ENCODE measurements around the gene DYRK3. TPM values are rescaled to one million over a fixed set of nuclear protein-coding genes. Genes with fewer than 3 reads are reported as not detected.
A peak's percentile ranks its signal among the peaks of the same experiment; 100 is the strongest.

DYRK3 gene
- total RNA-seq, 4 donors from 2014 or later, result 2.2 to 4.7 (median 4.1) TPM

DNA sequence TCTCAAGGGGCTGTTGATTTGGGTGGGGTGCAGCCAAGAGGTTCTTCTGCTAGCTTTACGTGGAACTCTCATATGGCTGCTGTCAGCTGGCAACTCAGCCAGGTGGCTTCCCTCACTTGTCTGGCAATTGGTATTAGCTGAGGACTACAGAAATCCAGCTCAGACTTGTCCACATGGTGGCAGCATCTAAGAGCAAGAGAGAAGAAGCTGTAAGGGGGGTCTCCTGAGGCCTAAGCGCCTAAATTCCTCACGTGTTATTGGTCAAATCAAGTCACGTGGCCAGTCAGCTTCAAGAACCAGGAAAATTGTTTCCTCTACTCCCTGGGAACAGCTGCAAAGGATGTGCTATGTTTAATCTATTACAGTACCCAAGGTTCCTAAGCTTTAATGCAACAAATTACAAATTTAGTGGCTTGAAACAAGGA is 4.2 kb upstream of the DYRK3 start:
- H3K36me3 ChIP-seq, result no peaks in the 10 kb centered on the region
- no peaks in the 10 kb centered on the region for H3K27me3 ChIP-seq
- H3K9me3 ChIP-seq, result no peaks in the 10 kb centered on the region
- TF ChIP-seq EP300 (IDR thresholded peaks at IDR 0.05), result no peak
- TF ChIP-seq, protein P1, sequence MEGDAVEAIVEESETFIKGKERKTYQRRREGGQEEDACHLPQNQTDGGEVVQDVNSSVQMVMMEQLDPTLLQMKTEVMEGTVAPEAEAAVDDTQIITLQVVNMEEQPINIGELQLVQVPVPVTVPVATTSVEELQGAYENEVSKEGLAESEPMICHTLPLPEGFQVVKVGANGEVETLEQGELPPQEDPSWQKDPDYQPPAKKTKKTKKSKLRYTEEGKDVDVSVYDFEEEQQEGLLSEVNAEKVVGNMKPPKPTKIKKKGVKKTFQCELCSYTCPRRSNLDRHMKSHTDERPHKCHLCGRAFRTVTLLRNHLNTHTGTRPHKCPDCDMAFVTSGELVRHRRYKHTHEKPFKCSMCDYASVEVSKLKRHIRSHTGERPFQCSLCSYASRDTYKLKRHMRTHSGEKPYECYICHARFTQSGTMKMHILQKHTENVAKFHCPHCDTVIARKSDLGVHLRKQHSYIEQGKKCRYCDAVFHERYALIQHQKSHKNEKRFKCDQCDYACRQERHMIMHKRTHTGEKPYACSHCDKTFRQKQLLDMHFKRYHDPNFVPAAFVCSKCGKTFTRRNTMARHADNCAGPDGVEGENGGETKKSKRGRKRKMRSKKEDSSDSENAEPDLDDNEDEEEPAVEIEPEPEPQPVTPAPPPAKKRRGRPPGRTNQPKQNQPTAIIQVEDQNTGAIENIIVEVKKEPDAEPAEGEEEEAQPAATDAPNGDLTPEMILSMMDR (IDR thresholded peaks at IDR 0.05), result peak in 1 of 2 donors; percentile 15
- no peak for TF ChIP-seq POLR2A (IDR thresholded peaks at IDR 0.05)
- no peak for TF ChIP-seq POLR2AphosphoS5 (IDR thresholded peaks at IDR 0.05)
- no peak for DNase-seq (ENCODE audit: low spot score in 2 of 2)
- WGBS, result 29% methylated on average over 4 of the region's 4 CpGs
- H3K27ac ChIP-seq, result no peak overlapping the region
- no peak overlapping the region for H3K4me3 ChIP-seq
- peaks cover 28% of the 10 kb centered on the region for H3K4me1 ChIP-seq

DNA sequence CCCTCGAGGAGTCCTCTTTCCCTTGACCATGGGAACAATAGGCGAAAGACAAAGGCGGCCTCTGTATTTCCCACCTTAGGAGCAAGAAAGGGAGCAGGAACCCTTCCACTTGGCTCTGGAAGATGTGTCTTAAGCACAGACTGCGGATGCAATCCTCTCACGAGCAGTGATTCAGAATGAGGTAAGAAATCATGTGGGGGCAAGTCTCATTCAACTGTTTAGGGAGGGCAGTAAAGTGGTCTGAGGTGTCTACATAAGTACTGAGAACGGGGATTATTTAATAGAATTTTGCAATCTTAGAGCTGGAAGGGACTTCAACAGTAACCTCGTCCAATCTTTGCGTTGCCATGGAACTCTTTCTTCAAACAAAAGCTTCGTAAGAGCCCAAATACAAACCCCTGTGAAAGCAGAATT is 1.6 kb upstream of the DYRK3 start:
- Histone ChIP-seq H3K4me3 (no peak overlapping the region), H3K27ac (peak overlapping the region; percentile 68), H3K36me3 (no peaks in the 10 kb centered on the region), H3K4me1 (peaks cover 30% of the 10 kb centered on the region), H3K27me3 (no peaks in the 10 kb centered on the region), H3K9me3 (no peaks in the 10 kb centered on the region)
- WGBS, result 36% methylated on average over 9 of the region's 9 CpGs
- TF ChIP-seq POLR2A (IDR thresholded peaks at IDR 0.05) (no peak), EP300 (IDR thresholded peaks at IDR 0.05) (no peak), POLR2AphosphoS5 (IDR thresholded peaks at IDR 0.05) (no peak)
- TF ChIP-seq, protein P1 (IDR thresholded peaks at IDR 0.05), result no peak
- DNase-seq (ENCODE audit: low spot score in 2 of 2), result no peak

DNA sequence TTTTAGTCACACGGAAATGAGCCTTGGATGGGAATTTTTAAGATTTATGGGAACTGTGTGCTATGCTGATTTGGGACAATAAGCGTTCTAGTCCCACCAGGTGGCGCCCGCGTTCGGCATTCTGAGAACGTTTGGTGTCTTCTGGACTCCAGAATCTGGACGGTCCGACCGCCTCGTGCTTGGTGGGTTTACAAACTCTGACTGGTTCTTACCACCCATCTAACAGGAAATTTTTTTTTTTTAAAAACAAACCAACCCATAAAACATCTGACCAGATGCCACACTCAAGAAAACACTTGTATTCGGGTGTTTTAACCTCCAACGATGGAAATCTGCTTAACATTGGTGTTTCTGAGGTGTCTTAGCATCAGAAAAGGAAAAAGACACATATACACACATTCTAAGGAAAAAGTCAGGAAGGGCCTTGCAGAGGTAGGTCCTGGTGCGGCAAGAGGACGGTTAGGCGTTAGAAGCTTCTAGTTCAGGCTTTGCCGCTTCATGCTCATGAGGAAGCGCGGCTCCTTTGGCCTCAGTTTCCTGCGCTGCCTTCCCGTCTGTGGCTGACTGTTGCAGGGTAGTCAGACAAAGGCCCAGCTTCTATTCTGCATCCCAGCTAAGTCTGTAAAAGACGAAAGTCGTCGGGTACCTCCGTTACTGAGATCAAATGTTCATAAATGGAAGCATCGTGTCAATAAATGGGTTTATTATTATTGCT is 814 bp upstream of the DYRK3 start:
- H3K4me3 ChIP-seq, result peak overlapping the region; percentile 82

DNA sequence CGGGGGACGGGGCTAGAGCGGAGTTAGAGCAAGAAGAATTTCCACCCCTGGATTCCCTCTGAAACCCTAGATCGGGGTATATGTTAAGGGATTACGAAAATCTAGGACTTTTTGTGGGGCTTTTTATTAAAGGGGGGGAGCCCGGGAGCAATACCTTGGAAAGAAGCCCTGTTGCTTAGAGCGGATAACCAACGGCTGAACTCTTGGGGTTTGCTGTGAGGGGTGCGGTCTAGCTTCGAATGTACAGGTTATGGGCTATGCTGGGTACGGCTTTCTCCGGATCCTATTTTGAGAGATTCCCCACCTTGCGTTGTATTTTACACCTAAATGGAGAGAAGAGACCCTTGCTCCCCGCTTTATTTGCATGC is 626 bp downstream of the DYRK3 start:
- 3% methylated on average over 12 of the region's 14 CpGs for WGBS
- peaks cover 30% of the 10 kb centered on the region for H3K4me1 ChIP-seq
- no peaks in the 10 kb centered on the region for H3K27me3 ChIP-seq
- H3K27ac ChIP-seq, result peak overlapping the region; percentile 68
- no peak for DNase-seq (ENCODE audit: low spot score in 2 of 2)
- H3K9me3 ChIP-seq, result no peaks in the 10 kb centered on the region
- H3K36me3 ChIP-seq, result no peaks in the 10 kb centered on the region
- TF ChIP-seq POLR2A (IDR thresholded peaks at IDR 0.05), result no peak
- TF ChIP-seq, protein P1 (IDR thresholded peaks at IDR 0.05), result no peak
- no peak for TF ChIP-seq POLR2AphosphoS5 (IDR thresholded peaks at IDR 0.05)
- TF ChIP-seq EP300 (IDR thresholded peaks at IDR 0.05), result no peak
- H3K4me3 ChIP-seq, result peak overlapping the region; percentile 82

More for the DNA sequence above, 814 bp upstream of the DYRK3 start:
- TF ChIP-seq, protein P1 (IDR thresholded peaks at IDR 0.05), result peak; percentile 65 to 74
- no peak for TF ChIP-seq POLR2A (IDR thresholded peaks at IDR 0.05)
- H3K27ac ChIP-seq, result peak overlapping the region; percentile 68
- H3K9me3 ChIP-seq, result no peaks in the 10 kb centered on the region
- no peaks in the 10 kb centered on the region for H3K27me3 ChIP-seq
- H3K4me1 ChIP-seq, result peaks cover 30% of the 10 kb centered on the region
- WGBS, result 11% methylated on average over 26 of the region's 26 CpGs
- H3K36me3 ChIP-seq, result no peaks in the 10 kb centered on the region
- DNase-seq (ENCODE audit: low spot score in 2 of 2), result peak; percentile 98 to 99

DNA sequence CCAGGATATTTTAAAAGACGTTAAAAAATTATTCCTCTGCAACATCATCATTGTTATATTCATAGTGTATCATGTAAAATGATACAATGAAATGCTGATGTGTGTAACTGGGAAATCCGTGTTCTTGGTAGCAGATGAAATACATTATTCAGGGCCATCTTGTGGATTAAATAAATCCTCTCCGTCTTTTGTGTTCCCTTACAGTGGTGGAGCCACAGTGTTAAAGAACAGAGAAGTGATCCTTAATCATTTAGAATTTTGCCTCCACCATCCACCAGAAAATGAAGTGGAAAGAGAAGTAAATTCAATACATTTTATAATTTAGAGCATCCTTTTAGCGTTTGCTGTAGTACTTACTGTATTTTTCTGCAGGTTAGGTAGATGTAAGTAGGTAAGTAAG is 1.3 kb downstream of the DYRK3 start:
- no peak for DNase-seq (ENCODE audit: low spot score in 2 of 2)
- WGBS, result 49% methylated on average over 4 of the region's 4 CpGs
- peaks cover 30% of the 10 kb centered on the region for H3K4me1 ChIP-seq
- no peaks in the 10 kb centered on the region for H3K36me3 ChIP-seq
- H3K9me3 ChIP-seq, result no peaks in the 10 kb centered on the region
- no peaks in the 10 kb centered on the region for H3K27me3 ChIP-seq
- TF ChIP-seq, protein P1 (IDR thresholded peaks at IDR 0.05), result no peak
- no peak for TF ChIP-seq POLR2A (IDR thresholded peaks at IDR 0.05)
- TF ChIP-seq EP300 (IDR thresholded peaks at IDR 0.05), result no peak
- no peak for TF ChIP-seq POLR2AphosphoS5 (IDR thresholded peaks at IDR 0.05)
- no peak overlapping the region for H3K4me3 ChIP-seq
- H3K27ac ChIP-seq, result no peak overlapping the region
